Measurements from ENCODE around the gene NFXL1. TPM values are rescaled to one million over a fixed set of nuclear protein-coding genes. Genes with fewer than 3 reads are reported as not detected.

The NFXL1 gene
- total and polyA plus RNA-seq, 3 experiments from 2014 or later, result 9.7 to 11.5 (median 10.0) TPM

DNA sequence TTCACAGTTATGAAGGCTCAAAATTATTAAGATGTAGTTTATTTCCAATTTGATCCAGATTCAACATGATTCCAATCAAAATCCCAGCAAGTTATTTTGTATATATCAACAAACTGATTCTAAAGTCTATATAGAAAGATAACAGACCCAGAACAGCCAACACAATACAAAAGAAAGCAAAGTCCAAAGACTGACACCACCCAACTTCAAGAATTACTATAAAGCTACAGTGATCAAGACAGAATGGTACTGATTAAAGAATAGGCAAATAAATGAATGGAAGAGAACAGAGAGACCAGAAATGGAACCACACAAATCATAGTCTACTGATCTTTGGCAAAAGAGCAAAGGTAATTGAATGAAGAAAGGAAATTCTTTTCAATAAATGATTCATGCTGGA is 34.9 kb downstream of the NFXL1 start:
- peaks cover 29% of the 10 kb centered on the region for H3K36me3 ChIP-seq (ENCODE audit: insufficient read depth, low read length)
- H3K36me3 Mint-ChIP-seq, result peaks cover 40 to 76% (median 41%) of the 10 kb centered on the region in 3 donors
- no peaks in the 10 kb centered on the region for H3K9me3 ChIP-seq (ENCODE audit: low read length)
- H3K4me1 Mint-ChIP-seq, result peaks cover 1 to 6% (median 1%) of the 10 kb centered on the region in 3 donors
- ChIA-PET POLR2A (no interaction called here), CTCF (interaction anchor here (1.1 kb wide), 1 partner anchor 12 kb away, joined by 3 read pairs; no protein-coding TSS in a partner anchor)
- H3K27me3 Mint-ChIP-seq, result no peaks in the 10 kb centered on the region
- no peak for DNase-seq
- H3K4me3 Mint-ChIP-seq, result no peak overlapping the region
- H3K27ac ChIP-seq (ENCODE audit: low read depth, low read length), result no peak overlapping the region
- no peak overlapping the region for H3K4me3 ChIP-seq (ENCODE audit: low read length)
- H3K27me3 ChIP-seq (ENCODE audit: insufficient read depth, low read length, poor library complexity, severe bottlenecking), result no peaks in the 10 kb centered on the region
- no peaks in the 10 kb centered on the region for H3K9me3 Mint-ChIP-seq
- peak overlapping the region in 2 of 8 donors; percentile 56 to 87 for H3K27ac Mint-ChIP-seq
- no peaks in the 10 kb centered on the region for H3K4me1 ChIP-seq (ENCODE audit: insufficient read depth, low read length)

DNA sequence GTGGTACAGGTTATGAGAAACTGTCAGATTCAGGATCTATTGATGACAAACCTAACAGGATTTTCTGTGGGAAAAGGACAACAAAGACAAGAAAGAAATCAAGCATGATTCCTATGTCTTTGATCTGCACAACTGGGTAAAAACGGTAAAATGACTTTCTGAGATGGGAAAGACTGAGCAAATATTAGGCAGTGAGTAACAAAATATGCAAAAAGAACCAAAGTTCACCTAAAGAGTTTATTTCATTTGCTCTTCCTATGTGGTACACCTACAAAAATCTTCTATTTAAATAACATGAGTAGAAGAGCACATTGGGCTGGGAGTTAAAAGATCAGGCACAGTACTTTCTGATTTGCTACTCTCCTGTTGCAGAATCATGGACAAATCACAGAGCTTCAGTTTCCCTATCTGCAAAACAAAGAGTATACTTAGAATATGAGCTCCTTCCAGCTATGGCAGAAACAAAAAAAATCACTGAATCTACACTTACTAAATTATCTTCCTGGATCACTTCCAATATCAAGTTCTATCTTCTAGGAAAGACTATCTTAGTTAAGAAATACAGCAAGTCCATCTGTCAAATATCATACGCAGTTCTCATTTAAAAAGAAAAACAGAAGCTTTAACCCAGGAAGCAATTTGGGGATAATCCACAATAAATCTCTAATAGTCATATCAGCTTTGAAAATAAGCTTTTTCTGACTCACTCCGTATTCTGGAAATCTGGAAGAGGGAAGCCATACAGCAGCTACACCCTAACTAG is 37.4 kb downstream of the NFXL1 start:
- no peaks in the 10 kb centered on the region for H3K27me3 Mint-ChIP-seq
- Histone ChIP-seq H3K27me3 (ENCODE audit: insufficient read depth, low read length, poor library complexity, severe bottlenecking) (no peaks in the 10 kb centered on the region), H3K4me3 (ENCODE audit: low read length) (no peak overlapping the region), H3K9me3 (ENCODE audit: low read length) (no peaks in the 10 kb centered on the region), H3K4me1 (ENCODE audit: insufficient read depth, low read length) (no peaks in the 10 kb centered on the region), H3K36me3 (ENCODE audit: insufficient read depth, low read length) (peaks cover 13% of the 10 kb centered on the region), H3K27ac (ENCODE audit: low read depth, low read length) (no peak overlapping the region)
- no peak overlapping the region for H3K27ac Mint-ChIP-seq
- no peaks in the 10 kb centered on the region for H3K9me3 Mint-ChIP-seq
- peaks cover 4 to 14% (median 9%) of the 10 kb centered on the region in 3 donors for H3K4me1 Mint-ChIP-seq
- DNase-seq, result no peak
- no peak overlapping the region for H3K4me3 Mint-ChIP-seq
- ChIA-PET POLR2A (no interaction called here), CTCF (no interaction called here)
- H3K36me3 Mint-ChIP-seq, result peaks cover 43 to 73% (median 44%) of the 10 kb centered on the region in 3 donors

- Histone ChIP-seq H3K36me3 (ENCODE audit: insufficient read depth, low read length) (peaks cover 13% of the 10 kb centered on the region), H3K9me3 (ENCODE audit: low read length) (no peaks in the 10 kb centered on the region), H3K27ac (ENCODE audit: low read depth, low read length) (no peak overlapping the region), H3K27me3 (ENCODE audit: insufficient read depth, low read length, poor library complexity, severe bottlenecking) (no peaks in the 10 kb centered on the region), H3K4me1 (ENCODE audit: insufficient read depth, low read length) (no peaks in the 10 kb centered on the region), H3K4me3 (ENCODE audit: low read length) (no peak overlapping the region)
- ChIA-PET POLR2A (no interaction called here), CTCF (no interaction called here)
- peaks cover 41 to 70% (median 43%) of the 10 kb centered on the region in 3 donors for H3K36me3 Mint-ChIP-seq
- DNase-seq, result no peak
- H3K27ac Mint-ChIP-seq, result peak overlapping the region in 3 of 8 donors; percentile 0 to 20 (median 0)
- no peaks in the 10 kb centered on the region for H3K9me3 Mint-ChIP-seq
- H3K27me3 Mint-ChIP-seq, result no peaks in the 10 kb centered on the region
- H3K4me1 Mint-ChIP-seq, result peaks cover 4 to 14% (median 9%) of the 10 kb centered on the region in 3 donors
- H3K4me3 Mint-ChIP-seq, result no peak overlapping the region
Measured at GRCh38 chr4:47876310-47876709, 38.1 kb downstream of the NFXL1 start.

GRCh38 chr4:47873877-47874541 is 40.4 kb downstream of the NFXL1 start:
- H3K27ac Mint-ChIP-seq, result peak overlapping the region in 3 of 8 donors; percentile 10 to 73 (median 58)
- Histone ChIP-seq H3K4me3 (ENCODE audit: low read length) (no peak overlapping the region), H3K4me1 (ENCODE audit: insufficient read depth, low read length) (no peaks in the 10 kb centered on the region), H3K27ac (ENCODE audit: low read depth, low read length) (no peak overlapping the region), H3K9me3 (ENCODE audit: low read length) (no peaks in the 10 kb centered on the region), H3K36me3 (ENCODE audit: insufficient read depth, low read length) (peaks cover 13% of the 10 kb centered on the region), H3K27me3 (ENCODE audit: insufficient read depth, low read length, poor library complexity, severe bottlenecking) (no peaks in the 10 kb centered on the region)
- no peaks in the 10 kb centered on the region for H3K27me3 Mint-ChIP-seq
- peaks cover 6 to 9% (median 9%) of the 10 kb centered on the region in 3 donors for H3K4me1 Mint-ChIP-seq
- POLR2A ChIA-PET, result no interaction called here
- peaks cover 45 to 71% (median 46%) of the 10 kb centered on the region in 3 donors for H3K36me3 Mint-ChIP-seq
- CTCF ChIA-PET, result no interaction called here
- H3K9me3 Mint-ChIP-seq, result no peaks in the 10 kb centered on the region
- no peak for DNase-seq
- no peak overlapping the region for H3K4me3 Mint-ChIP-seq

DNA sequence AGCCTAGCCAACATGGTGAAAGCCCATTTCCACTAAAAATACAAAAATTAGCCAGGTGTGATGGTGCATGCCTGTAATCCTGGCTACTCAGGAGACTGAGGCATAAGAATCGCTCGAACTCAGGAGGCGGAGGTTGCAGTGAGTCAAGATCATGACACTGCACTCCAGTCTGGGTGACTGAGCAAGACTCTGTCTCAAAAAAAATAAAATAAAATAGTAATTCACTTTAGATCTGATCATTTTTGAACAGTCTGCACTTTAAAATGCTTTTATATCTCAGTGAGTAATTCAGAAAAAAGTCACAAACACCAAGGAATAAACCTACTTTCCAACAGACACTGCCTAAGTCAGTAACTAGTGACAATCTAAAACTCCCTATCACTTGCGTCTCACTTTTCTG is 50.9 kb downstream of the NFXL1 start:
- Mint-ChIP-seq H3K4me1 (peaks cover 0 to 6% (median 3%) of the 10 kb centered on the region in 3 donors), H3K9me3 (no peaks in the 10 kb centered on the region), H3K4me3 (no peak overlapping the region), H3K27ac (no peak overlapping the region), H3K36me3 (peaks cover 23 to 45% (median 26%) of the 10 kb centered on the region in 3 donors), H3K27me3 (no peaks in the 10 kb centered on the region)
- H3K27ac ChIP-seq (ENCODE audit: low read depth, low read length), result no peak overlapping the region
- CTCF ChIA-PET, result no interaction called here
- no peaks in the 10 kb centered on the region for H3K27me3 ChIP-seq (ENCODE audit: insufficient read depth, low read length, poor library complexity, severe bottlenecking)
- H3K4me3 ChIP-seq (ENCODE audit: low read length), result no peak overlapping the region
- no peaks in the 10 kb centered on the region for H3K4me1 ChIP-seq (ENCODE audit: insufficient read depth, low read length)
- POLR2A ChIA-PET, result no interaction called here
- DNase-seq, result no peak
- H3K36me3 ChIP-seq (ENCODE audit: insufficient read depth, low read length), result no peaks in the 10 kb centered on the region
- no peaks in the 10 kb centered on the region for H3K9me3 ChIP-seq (ENCODE audit: low read length)

DNA sequence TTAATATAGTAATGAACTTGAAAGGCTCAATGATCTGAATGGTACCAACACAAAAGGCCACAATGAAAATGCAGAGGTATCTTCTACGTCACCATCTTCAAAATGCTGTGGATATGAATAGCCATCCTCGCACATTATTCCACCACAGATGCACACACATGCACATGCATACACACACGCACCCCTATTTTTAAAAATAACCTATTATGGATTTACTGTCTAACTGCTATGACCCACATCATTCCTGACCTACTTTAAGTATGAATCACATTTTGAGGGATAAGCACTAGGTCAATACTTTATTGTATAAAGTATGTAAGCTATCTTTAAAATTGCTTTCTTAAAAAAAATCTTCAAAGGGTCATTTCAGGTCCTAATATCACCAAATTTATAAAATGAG is 52.1 kb downstream of the NFXL1 start:
- POLR2A ChIA-PET, result no interaction called here

GRCh38 chr4:47860305-47860704 is 54.1 kb downstream of the NFXL1 start:
- no peak overlapping the region for H3K27ac Mint-ChIP-seq
- no peak overlapping the region for H3K27ac ChIP-seq (ENCODE audit: low read depth, low read length)
- H3K4me1 ChIP-seq (ENCODE audit: insufficient read depth, low read length), result no peaks in the 10 kb centered on the region
- peaks cover 8 to 33% (median 16%) of the 10 kb centered on the region in 3 donors for H3K36me3 Mint-ChIP-seq
- no peaks in the 10 kb centered on the region for H3K4me1 Mint-ChIP-seq
- no peaks in the 10 kb centered on the region for H3K36me3 ChIP-seq (ENCODE audit: insufficient read depth, low read length)
- H3K27me3 ChIP-seq (ENCODE audit: insufficient read depth, low read length, poor library complexity, severe bottlenecking), result no peaks in the 10 kb centered on the region
- H3K27me3 Mint-ChIP-seq, result no peaks in the 10 kb centered on the region
- H3K9me3 Mint-ChIP-seq, result no peaks in the 10 kb centered on the region
- H3K4me3 ChIP-seq (ENCODE audit: low read length), result no peak overlapping the region
- DNase-seq, result no peak
- H3K9me3 ChIP-seq (ENCODE audit: low read length), result no peaks in the 10 kb centered on the region
- ChIA-PET POLR2A (no interaction called here), CTCF (no interaction called here)
- H3K4me3 Mint-ChIP-seq, result no peak overlapping the region

More for the DNA sequence above, 52.1 kb downstream of the NFXL1 start:
- no peaks in the 10 kb centered on the region for H3K36me3 ChIP-seq (ENCODE audit: insufficient read depth, low read length)
- H3K4me3 ChIP-seq (ENCODE audit: low read length), result no peak overlapping the region
- H3K9me3 ChIP-seq (ENCODE audit: low read length), result no peaks in the 10 kb centered on the region
- no peaks in the 10 kb centered on the region for H3K27me3 ChIP-seq (ENCODE audit: insufficient read depth, low read length, poor library complexity, severe bottlenecking)
- DNase-seq, result no peak
- H3K4me3 Mint-ChIP-seq, result no peak overlapping the region
- H3K4me1 ChIP-seq (ENCODE audit: insufficient read depth, low read length), result no peaks in the 10 kb centered on the region
- H3K9me3 Mint-ChIP-seq, result no peaks in the 10 kb centered on the region
- H3K27ac ChIP-seq (ENCODE audit: low read depth, low read length), result no peak overlapping the region
- H3K36me3 Mint-ChIP-seq, result peaks cover 15 to 38% (median 22%) of the 10 kb centered on the region in 3 donors
- H3K27me3 Mint-ChIP-seq, result no peaks in the 10 kb centered on the region
- H3K4me1 Mint-ChIP-seq, result peaks cover 0 to 6% (median 0%) of the 10 kb centered on the region in 3 donors
- CTCF ChIA-PET, result no interaction called here
- no peak overlapping the region for H3K27ac Mint-ChIP-seq

- H3K36me3 Mint-ChIP-seq, result peaks cover 7 to 36% (median 17%) of the 10 kb centered on the region in 3 donors
- no peak for DNase-seq
- H3K9me3 Mint-ChIP-seq, result no peaks in the 10 kb centered on the region
- ChIA-PET POLR2A (no interaction called here), CTCF (no interaction called here)
- Histone ChIP-seq H3K9me3 (ENCODE audit: low read length) (no peaks in the 10 kb centered on the region), H3K27ac (ENCODE audit: low read depth, low read length) (no peak overlapping the region), H3K4me3 (ENCODE audit: low read length) (no peak overlapping the region), H3K36me3 (ENCODE audit: insufficient read depth, low read length) (no peaks in the 10 kb centered on the region), H3K27me3 (ENCODE audit: insufficient read depth, low read length, poor library complexity, severe bottlenecking) (no peaks in the 10 kb centered on the region), H3K4me1 (ENCODE audit: insufficient read depth, low read length) (no peaks in the 10 kb centered on the region)
- no peak overlapping the region for H3K4me3 Mint-ChIP-seq
- H3K27ac Mint-ChIP-seq, result no peak overlapping the region
- no peaks in the 10 kb centered on the region for H3K4me1 Mint-ChIP-seq
- no peaks in the 10 kb centered on the region for H3K27me3 Mint-ChIP-seq
Measured at GRCh38 chr4:47858006-47858405, 56.4 kb downstream of the NFXL1 start.
